Stimulated activated CD4-positive, alpha-beta T cell treated with anti-CD3 and anti-CD28 coated beads, TNF-alpha, amount 100 ng/mL, for 24 hours (primary cell): Measurements from ENCODE around the gene GPC5.
"Not testable (repeated sequence)": the region's sequence is repeated elsewhere in the genome, so short reads cannot be mapped to it uniquely, and the experiment has no call there.

Source experiments
- DNase-seq, 3 experiments: peaks; one replicate each; pipeline ENCODE4 v3.0.0-alpha.2; 2020; ENCODE audit warnings: low read depth in 3 of 3

The GPC5 gene

DNA sequence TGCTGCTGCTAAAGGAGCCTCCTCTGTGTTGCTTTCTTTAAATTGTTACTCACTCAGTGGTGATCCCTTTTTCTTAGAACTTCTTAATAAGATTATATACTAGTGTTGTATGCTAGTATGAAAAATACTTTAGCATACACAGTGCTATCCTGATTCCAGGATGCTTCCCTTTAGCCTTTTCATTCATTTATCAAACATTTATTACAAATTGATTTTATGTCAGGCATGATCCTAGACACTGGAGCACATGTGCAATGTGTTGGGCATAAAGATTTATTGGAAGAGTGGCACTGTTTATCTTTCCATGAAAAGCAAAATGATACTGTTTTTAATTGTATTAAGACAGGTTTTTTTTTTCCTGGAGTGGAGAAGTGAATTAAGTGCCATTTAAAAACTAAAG, 249.6 kb downstream of the GPC5 start:
- DNase-seq: no peak

DNA sequence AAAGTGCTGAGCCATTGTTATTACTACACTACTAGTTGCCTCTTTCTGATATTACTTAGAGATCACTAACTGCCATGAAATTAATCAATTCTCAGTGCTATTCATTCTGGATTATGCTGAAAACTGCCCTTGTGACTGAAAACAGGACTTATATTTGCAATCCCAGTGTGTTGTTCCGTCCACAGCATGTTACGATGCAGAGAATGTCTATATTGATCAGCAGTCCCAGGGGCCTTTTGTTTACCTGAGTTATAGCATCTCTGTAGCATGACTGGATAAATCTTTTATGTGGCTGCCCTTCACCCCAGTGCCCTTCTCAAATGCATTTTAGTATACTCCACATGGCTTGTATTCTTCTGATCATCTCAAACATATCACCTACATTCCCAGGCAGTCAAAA, 251.0 kb downstream of the GPC5 start:
- DNase-seq: no peak

- DNase-seq: no peak
Observed at GRCh38 chr13:91652404-91653301, 254.2 kb downstream of the GPC5 start.

DNA sequence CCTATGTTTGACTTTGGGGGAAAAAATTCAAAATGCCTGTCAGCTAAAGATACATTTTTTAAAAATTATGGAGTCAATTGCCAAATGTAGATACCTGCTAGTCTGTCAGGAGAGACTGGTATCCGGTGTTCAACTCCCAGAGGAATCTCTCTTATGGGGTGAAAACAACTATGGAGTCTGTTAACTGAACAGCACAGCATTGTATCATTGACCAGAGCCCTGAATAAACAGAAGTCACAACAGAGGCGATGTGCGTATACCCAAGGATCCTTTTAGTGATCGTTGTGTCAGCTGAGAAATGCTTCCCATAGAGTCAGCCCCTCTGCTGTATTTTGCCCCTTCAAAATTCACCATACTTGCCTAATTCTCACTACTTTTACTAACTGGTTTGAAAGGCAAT, 257.3 kb downstream of the GPC5 start:
- DNase-seq: no peak

- DNase-seq: no peak
Observed at GRCh38 chr13:91657283-91657682, 258.9 kb downstream of the GPC5 start.

GRCh38 chr13:91659256-91660075, 261.0 kb downstream of the GPC5 start:
- DNase-seq: no peak

GRCh38 chr13:91660076-91660415, 261.6 kb downstream of the GPC5 start:
- DNase-seq: no peak

DNA sequence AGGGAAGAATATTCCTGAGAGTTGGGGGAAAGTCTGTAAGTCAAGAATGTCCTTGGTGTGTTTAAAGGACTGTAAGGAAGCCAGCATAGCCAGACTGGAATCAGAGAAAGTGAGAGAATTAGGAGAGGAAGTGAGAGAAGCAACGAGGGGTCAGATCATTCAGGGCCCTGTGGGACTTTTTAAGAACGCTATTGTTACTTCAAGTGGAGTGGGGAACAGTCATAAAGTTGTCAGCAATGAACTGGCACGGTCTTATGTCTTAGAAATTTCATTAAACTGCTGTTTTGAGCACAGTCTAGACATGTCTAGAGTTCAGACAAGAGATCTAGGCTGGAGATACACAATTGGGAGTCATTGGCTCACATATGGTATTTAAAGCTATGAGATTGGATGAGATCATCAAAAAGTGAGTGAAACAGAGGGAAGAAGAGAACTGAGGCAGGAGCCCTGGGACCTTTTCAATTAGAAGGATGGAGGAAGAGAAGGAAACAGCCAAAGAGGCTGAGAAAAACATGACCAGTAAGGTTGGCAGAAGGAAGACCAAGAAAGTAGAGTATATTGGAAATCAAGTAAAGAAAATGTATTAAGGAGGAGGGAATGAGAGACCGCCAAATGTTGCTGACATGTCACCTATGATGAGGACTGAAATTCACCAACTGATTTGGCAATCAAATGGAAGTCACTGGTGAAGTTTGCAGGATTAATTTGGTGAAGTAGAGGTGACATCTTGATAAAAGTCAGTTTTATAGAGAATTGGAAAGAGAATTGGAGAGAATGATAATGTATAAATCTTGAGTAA, 263.5 kb downstream of the GPC5 start:
- no peak for DNase-seq

DNA sequence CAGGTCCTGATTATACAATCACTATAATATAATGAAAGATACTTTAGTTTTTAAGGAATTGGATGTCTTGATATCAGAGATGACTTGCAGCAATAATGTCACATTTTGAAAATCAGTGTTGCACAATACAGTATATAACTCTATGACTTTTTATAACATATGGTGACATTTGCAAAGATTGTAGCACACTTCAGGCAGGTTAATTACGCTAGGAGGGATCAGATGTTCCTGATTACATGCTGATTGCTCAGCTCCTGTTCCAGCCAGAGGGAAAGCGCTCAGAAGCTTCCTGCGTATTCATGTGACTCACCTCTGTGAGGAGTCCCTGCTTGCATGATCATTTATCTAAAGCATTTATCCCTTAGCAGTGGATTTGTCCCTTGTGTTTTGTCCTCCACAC, 265.6 kb downstream of the GPC5 start:
- no peak for DNase-seq

GRCh38 chr13:91667486-91667885, 269.1 kb downstream of the GPC5 start:
- no peak for DNase-seq

GRCh38 chr13:91668866-91669495, 270.6 kb downstream of the GPC5 start:
- DNase-seq: no peak

DNA sequence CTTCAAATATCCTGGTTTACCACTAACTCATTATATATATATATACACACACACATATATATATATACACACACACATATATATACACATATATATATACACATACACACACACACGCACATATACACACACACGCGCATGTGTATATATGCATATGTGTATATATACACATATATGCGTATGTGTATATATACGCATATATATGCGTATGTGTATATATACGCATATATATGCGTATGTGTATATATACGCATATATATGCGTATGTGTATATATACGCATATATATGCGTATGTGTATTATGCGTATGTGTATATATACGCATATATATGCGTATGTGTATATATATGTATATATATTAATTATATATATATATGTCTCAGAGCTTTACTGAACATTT, 275.9 kb downstream of the GPC5 start:
- DNase-seq: not testable (repeated sequence)

- no peak for DNase-seq
Observed at GRCh38 chr13:91684746-91685145, 286.3 kb downstream of the GPC5 start.

DNA sequence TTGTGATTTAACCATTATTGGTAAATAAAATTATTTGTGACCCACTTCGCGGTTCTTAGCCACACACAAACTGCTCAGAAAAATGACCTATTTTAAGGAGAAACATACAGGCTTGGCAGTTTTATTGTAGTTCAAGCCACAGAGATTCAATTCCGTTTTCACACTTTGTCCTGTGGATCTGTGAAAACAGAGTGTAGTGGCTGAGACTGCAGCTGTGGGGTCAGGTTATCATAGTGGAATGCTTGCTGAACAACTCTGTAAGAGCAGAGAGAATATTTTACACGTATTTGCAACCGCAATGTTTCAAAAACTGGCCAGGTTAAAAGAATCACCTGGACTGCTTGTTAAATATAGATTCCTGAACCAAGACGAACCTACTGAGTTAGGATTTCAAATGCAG, 292.5 kb downstream of the GPC5 start:
- no peak for DNase-seq

DNA sequence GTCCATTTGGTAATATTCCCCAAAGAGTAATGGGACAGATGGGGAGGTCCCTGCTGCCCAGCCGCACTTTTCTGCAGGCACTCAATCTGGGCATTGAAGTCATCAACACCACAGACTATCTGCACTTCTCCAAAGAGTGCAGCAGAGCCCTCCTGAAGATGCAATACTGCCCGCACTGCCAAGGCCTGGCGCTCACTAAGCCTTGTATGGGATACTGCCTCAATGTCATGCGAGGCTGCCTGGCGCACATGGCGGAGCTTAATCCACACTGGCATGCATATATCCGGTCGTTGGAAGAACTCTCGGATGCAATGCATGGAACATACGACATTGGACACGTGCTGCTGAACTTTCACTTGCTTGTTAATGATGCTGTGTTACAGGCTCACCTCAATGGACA, 295.0 kb downstream of the GPC5 start:
- DNase-seq: no peak

DNA sequence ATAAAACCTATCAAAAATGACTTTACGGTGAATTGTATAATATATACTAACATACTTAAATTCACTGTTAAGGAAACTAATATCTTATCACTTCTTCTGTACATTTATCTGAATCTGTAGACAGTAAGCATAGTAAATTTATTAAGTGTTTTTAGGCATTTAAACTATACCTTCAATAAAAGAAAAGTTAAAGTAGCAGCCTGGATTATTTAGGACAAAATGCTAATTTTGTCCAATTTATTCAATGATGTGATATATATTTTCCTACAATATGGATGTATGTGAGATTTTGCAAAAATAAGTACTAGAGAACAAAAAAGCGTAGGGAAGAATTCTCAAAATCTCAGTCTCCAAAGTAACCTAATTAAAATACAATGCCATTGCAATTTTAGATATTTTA, 299.9 kb downstream of the GPC5 start:
- no peak for DNase-seq

- no peak for DNase-seq
Observed at GRCh38 chr13:91698767-91699166, 300.3 kb downstream of the GPC5 start.

- no peak for DNase-seq
Observed at GRCh38 chr13:91699863-91700262, 301.4 kb downstream of the GPC5 start.

DNA sequence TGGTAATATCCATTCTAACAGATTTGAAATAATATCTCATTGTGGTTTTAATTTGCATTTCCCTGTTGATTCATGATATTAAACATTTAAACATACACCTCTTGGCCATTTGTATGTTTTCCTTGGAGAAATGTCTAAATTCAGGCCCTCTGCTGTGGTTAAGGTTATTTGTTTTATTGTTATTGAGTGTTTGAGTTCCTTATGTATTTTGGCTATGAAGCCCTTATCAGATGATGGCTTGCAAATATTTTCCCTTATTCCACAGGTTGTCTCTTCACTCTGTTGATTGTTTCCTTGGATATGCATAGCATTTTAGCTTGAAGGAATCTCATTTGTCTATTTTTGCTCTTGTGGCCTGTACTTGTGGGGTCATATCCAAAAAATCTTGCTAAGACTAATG, 303.6 kb downstream of the GPC5 start:
- DNase-seq: no peak

DNA sequence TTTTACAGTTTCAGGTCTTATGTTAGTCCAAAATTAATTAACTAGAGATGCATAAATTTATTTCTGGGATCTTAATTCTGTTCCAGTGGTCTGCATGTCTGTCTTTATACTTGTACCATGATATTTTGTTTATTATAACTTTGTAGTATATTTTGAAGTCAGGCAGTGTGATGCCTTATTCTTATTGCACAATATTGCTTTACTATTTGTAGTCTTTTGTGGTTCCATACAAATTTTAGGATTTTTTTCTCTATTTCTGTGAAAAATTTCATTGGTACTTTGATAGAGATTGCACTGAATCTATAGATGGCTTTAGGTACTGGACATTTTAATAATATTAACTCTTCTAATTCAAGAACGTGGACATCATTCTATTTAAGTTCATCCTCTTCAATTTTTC, 304.0 kb downstream of the GPC5 start:
- DNase-seq: no peak

DNA sequence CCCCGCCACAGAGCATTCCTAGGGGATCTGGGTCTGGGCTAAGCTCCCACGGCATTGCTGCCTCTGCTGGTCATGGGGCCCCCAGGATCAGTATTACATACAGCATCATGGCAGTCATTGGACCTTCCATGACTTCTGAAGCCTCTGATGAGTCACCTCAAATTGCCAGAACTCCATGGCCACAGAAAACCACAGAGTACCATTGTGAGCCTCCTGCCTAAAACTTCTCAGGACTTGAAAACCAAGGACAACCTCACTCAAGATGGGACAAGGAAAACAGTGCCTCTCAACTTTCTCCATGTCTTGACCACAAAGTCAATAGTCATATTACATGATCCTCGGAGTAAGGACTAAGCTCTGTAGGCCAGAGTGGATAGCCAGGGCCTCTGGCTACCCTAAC, 306.0 kb downstream of the GPC5 start:
- no peak for DNase-seq

DNA sequence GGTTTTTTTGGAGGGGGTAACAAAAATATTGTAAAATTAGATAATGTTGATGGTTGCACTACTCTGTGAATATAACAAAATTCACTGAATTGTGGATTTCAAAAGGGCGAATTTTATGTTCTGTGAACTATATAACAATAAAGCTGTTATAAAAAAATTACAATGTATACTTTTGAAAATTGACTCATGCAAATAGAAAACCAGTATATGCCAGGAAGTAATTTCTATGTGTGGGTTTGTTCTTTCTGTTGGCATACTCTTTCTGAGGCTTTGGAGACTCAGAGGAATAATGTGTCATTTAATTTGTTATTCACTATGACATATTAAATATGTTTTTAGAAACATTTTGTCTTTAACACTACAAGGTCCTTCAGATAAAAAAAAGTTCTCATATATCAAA, 310.1 kb downstream of the GPC5 start:
- no peak for DNase-seq
